GM21825 (cell line): ENCODE measurements around the gene FAM32A.
A peak's percentile ranks its signal among the peaks of the same experiment; 100 is the strongest.
"Not testable (repeated sequence)": the region's sequence is repeated elsewhere in the genome, so short reads cannot be mapped to it uniquely, and the experiment has no call there.

Experiments used
- ATAC-seq: cut with Tn5 transposase; IDR thresholded peaks from one replicate; pipeline ENCODE4 v1.9.1; 2021; ENCODE audit warnings: mild to moderate bottlenecking, moderate library complexity; ENCODE audit not compliant: unreplicated experiment

The FAM32A gene

GRCh38 chr19:16164222-16164890, 20.9 kb upstream of the FAM32A start:
- ATAC-seq, result no peak

GRCh38 chr19:16166417-16166816, 18.8 kb upstream of the FAM32A start:
- no peak for ATAC-seq

GRCh38 chr19:16167055-16167454, 18.2 kb upstream of the FAM32A start:
- no peak for ATAC-seq

- no peak for ATAC-seq
Observed at GRCh38 chr19:16168465-16169081, 16.6 kb upstream of the FAM32A start.

GRCh38 chr19:16170134-16170533, 15.1 kb upstream of the FAM32A start:
- no peak for ATAC-seq

- no peak for ATAC-seq
Observed at GRCh38 chr19:16175954-16176353, 9.3 kb upstream of the FAM32A start.

GRCh38 chr19:16178866-16179265, 6.3 kb upstream of the FAM32A start:
- not testable (repeated sequence) for ATAC-seq

GRCh38 chr19:16180611-16181010, 4.6 kb upstream of the FAM32A start:
- no peak for ATAC-seq

- ATAC-seq, result no peak
Observed at GRCh38 chr19:16184665-16185122, 516 bp upstream of the FAM32A start.

- ATAC-seq, result peak; percentile 25
Observed at GRCh38 chr19:16185768-16186123, 536 bp downstream of the FAM32A start.

GRCh38 chr19:16188521-16188920, 3.3 kb downstream of the FAM32A start:
- ATAC-seq, result no peak

GRCh38 chr19:16190198-16190597, 5.0 kb downstream of the FAM32A start:
- no peak for ATAC-seq

GRCh38 chr19:16190736-16191135, 5.5 kb downstream of the FAM32A start:
- no peak for ATAC-seq

- ATAC-seq, result no peak
Observed at GRCh38 chr19:16191216-16191908, 6.2 kb downstream of the FAM32A start.

- no peak for ATAC-seq
Observed at GRCh38 chr19:16193466-16193865, 8.3 kb downstream of the FAM32A start.

GRCh38 chr19:16197188-16197621, 12.0 kb downstream of the FAM32A start:
- no peak for ATAC-seq

- peak; percentile 71 for ATAC-seq
Observed at GRCh38 chr19:16197622-16198369, 12.6 kb downstream of the FAM32A start, which contains the start of gene AP1M1. AP1M1 (plus strand) TSS chr19:16197911; CDS start chr19:16198027, 116 bp downstream.

- ATAC-seq, result peak; percentile 4
Observed at GRCh38 chr19:16198370-16198651, 13.1 kb downstream of the FAM32A start.

- no peak for ATAC-seq
Observed at GRCh38 chr19:16199275-16199932, 14.2 kb downstream of the FAM32A start.

- ATAC-seq, result no peak
Observed at GRCh38 chr19:16200038-16201010, 15.1 kb downstream of the FAM32A start.
